Measurements from ENCODE around the gene ZNF362.

DNA sequence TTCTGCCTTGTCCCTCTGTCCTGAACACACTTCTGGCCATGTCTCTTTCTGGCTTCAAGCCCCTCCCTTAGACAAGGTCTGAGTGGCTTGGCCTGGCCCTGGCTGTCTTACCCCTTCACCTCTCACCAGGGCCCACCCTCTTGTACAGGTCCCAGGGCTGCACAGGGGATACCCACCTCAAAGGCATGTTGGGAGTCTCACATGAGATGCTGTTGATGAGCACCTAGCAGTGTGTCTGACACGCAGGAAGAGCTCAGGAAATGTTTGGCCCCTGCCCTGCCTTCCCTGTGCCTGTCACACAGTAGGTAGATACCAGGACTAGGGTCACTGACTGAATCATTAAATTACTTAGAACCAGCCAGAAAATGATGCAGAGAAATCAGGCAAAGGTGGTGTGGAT, 16.6 kb downstream of the ZNF362 start:
- TF ChIP-seq, protein P1, sequence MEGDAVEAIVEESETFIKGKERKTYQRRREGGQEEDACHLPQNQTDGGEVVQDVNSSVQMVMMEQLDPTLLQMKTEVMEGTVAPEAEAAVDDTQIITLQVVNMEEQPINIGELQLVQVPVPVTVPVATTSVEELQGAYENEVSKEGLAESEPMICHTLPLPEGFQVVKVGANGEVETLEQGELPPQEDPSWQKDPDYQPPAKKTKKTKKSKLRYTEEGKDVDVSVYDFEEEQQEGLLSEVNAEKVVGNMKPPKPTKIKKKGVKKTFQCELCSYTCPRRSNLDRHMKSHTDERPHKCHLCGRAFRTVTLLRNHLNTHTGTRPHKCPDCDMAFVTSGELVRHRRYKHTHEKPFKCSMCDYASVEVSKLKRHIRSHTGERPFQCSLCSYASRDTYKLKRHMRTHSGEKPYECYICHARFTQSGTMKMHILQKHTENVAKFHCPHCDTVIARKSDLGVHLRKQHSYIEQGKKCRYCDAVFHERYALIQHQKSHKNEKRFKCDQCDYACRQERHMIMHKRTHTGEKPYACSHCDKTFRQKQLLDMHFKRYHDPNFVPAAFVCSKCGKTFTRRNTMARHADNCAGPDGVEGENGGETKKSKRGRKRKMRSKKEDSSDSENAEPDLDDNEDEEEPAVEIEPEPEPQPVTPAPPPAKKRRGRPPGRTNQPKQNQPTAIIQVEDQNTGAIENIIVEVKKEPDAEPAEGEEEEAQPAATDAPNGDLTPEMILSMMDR (IDR thresholded peaks at IDR 0.05; ENCODE audit: low read depth, low read length, missing input control) = no peak
- no peak for TF ChIP-seq NR2F2 (IDR thresholded peaks at IDR 0.05)
- TF ChIP-seq RAD21 (IDR thresholded peaks at IDR 0.05) = no peak
- no peak for TF ChIP-seq TAF1 (conservative IDR thresholded peaks at IDR 0.05)
- TF ChIP-seq JUND (IDR thresholded peaks at IDR 0.05) = no peak
- TF ChIP-seq, protein P2, sequence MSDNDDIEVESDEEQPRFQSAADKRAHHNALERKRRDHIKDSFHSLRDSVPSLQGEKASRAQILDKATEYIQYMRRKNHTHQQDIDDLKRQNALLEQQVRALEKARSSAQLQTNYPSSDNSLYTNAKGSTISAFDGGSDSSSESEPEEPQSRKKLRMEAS (IDR thresholded peaks at IDR 0.05) = no peak
- no peak for TF ChIP-seq YY1 (IDR thresholded peaks at IDR 0.05)
- TF ChIP-seq GABPA (IDR thresholded peaks at IDR 0.05 in 1 of 2, conservative IDR thresholded peaks at IDR 0.05 in 1 of 2) = no peak
- TF ChIP-seq, protein P3, sequence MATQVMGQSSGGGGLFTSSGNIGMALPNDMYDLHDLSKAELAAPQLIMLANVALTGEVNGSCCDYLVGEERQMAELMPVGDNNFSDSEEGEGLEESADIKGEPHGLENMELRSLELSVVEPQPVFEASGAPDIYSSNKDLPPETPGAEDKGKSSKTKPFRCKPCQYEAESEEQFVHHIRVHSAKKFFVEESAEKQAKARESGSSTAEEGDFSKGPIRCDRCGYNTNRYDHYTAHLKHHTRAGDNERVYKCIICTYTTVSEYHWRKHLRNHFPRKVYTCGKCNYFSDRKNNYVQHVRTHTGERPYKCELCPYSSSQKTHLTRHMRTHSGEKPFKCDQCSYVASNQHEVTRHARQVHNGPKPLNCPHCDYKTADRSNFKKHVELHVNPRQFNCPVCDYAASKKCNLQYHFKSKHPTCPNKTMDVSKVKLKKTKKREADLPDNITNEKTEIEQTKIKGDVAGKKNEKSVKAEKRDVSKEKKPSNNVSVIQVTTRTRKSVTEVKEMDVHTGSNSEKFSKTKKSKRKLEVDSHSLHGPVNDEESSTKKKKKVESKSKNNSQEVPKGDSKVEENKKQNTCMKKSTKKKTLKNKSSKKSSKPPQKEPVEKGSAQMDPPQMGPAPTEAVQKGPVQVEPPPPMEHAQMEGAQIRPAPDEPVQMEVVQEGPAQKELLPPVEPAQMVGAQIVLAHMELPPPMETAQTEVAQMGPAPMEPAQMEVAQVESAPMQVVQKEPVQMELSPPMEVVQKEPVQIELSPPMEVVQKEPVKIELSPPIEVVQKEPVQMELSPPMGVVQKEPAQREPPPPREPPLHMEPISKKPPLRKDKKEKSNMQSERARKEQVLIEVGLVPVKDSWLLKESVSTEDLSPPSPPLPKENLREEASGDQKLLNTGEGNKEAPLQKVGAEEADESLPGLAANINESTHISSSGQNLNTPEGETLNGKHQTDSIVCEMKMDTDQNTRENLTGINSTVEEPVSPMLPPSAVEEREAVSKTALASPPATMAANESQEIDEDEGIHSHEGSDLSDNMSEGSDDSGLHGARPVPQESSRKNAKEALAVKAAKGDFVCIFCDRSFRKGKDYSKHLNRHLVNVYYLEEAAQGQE (IDR thresholded peaks at IDR 0.05) = no peak
- TF ChIP-seq, protein P4, sequence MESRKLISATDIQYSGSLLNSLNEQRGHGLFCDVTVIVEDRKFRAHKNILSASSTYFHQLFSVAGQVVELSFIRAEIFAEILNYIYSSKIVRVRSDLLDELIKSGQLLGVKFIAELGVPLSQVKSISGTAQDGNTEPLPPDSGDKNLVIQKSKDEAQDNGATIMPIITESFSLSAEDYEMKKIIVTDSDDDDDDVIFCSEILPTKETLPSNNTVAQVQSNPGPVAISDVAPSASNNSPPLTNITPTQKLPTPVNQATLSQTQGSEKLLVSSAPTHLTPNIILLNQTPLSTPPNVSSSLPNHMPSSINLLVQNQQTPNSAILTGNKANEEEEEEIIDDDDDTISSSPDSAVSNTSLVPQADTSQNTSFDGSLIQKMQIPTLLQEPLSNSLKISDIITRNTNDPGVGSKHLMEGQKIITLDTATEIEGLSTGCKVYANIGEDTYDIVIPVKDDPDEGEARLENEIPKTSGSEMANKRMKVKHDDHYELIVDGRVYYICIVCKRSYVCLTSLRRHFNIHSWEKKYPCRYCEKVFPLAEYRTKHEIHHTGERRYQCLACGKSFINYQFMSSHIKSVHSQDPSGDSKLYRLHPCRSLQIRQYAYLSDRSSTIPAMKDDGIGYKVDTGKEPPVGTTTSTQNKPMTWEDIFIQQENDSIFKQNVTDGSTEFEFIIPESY (IDR thresholded peaks at IDR 0.05) = no peak
- TF ChIP-seq, protein P5, sequence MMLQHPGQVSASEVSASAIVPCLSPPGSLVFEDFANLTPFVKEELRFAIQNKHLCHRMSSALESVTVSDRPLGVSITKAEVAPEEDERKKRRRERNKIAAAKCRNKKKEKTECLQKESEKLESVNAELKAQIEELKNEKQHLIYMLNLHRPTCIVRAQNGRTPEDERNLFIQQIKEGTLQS (IDR thresholded peaks at IDR 0.05) = no peak
- no peak for TF ChIP-seq HNF4A (conservative IDR thresholded peaks at IDR 0.05)
- TF ChIP-seq HNF4G (IDR thresholded peaks at IDR 0.05) = no peak

All from liver (tissue), 3 donors.